Endothelial cell of umbilical vein (primary cell): Measurements from ENCODE around the gene SERPINF2. TPM values are rescaled to one million over a fixed set of nuclear protein-coding genes. Genes with fewer than 3 reads are reported as not detected.

ENCODE experiments used
- BruUV-seq: library from RNA; stranded (reverse); fragments of 400-500 nt; replicated peaks from 2 replicates; lab custom pipeline; 2021; lab: Mats Ljungman, UMichigan
- CTCF ChIA-PET: fragments of 300-600, 350-600 bp; sonication (Branson Sonifier 250); formaldehyde crosslinking; loops from one replicate; lab custom pipeline; 2021; ENCODE audit warnings: antibody characterized with exemption, inconsistent platforms; lab: Charles Lee
- POLR2A ChIA-PET: fragments of 300-600, 350-600 bp; sonication (Branson Sonifier 250); formaldehyde crosslinking; loops from one replicate; lab custom pipeline; 2021; ENCODE audit warnings: antibody characterized with exemption, inconsistent platforms; lab: Charles Lee
- DNase-seq: peaks from one replicate; pipeline ENCODE4 v3.0.0-alpha.2; 2011; ENCODE audit warnings: low read depth, low spot score
- FAIRE-seq: peaks from 2 replicates; lab custom pipeline; 2011; peaks lifted over from hg19 to GRCh38; lab: Jason Lieb, UNC
- H2AFZ ChIP-seq: 2 replicates; pipeline ENCODE4 v1.6.0; 2012; ENCODE audit warnings: low read depth, low read length, control low read depth, inconsistent platforms
- H3K27ac ChIP-seq: 2 replicates; pipeline ENCODE4 v1.5.1; 2011; ENCODE audit warnings: low read depth, mild to moderate bottlenecking, control low read depth, low read length, moderate library complexity; ENCODE audit not compliant: insufficient read depth
- H3K27me3 ChIP-seq, 2 experiments: 2 replicates each; pipeline versions ENCODE4 v1.6.0 to v1.6.1; 2011; ENCODE audit warnings: low read length in 2 of 2, mixed read lengths in 1 of 2; ENCODE audit not compliant: control insufficient read depth in 2 of 2, insufficient read depth in 2 of 2
- H3K36me3 ChIP-seq, 2 experiments: 2 replicates in 1 of 2; 3 replicates in 1 of 2; pipeline ENCODE4 v1.5.1; 2011; ENCODE audit warnings: low read length in 2 of 2, mild to moderate bottlenecking in 1 of 2, moderate library complexity in 1 of 2; ENCODE audit not compliant: control insufficient read depth in 2 of 2, insufficient read depth in 2 of 2; ENCODE audit errors: extremely low read depth in 1 of 2
- H3K4me1 ChIP-seq: 3 replicates; pipeline ENCODE4 v1.5.1; 2011; ENCODE audit warnings: mild to moderate bottlenecking, low read length; ENCODE audit not compliant: control insufficient read depth, insufficient read depth; ENCODE audit errors: extremely low read depth
- H3K4me2 ChIP-seq: 2 replicates; pipeline ENCODE4 v1.6.1; 2011; ENCODE audit warnings: low read length, control low read depth, mixed read lengths; ENCODE audit not compliant: insufficient read depth
- H3K4me3 ChIP-seq, 3 experiments: fragments of 200-600 bp in 1 of 3; sonication (generic), shearing (Covaris generic) in 1 of 3; replicated peaks in 1 of 3; 2 replicates each; pipeline ENCODE4 v1.5.1; 2011 to 2016; ENCODE audit warnings: control low read depth in 3 of 3, low read length in 3 of 3, mild to moderate bottlenecking in 2 of 3, inconsistent platforms in 1 of 3, low read depth in 1 of 3, moderate library complexity in 1 of 3; ENCODE audit not compliant: insufficient read depth in 1 of 3
- H3K79me2 ChIP-seq: 2 replicates; pipeline ENCODE4 v1.6.0; 2012; ENCODE audit warnings: low read length, inconsistent platforms; ENCODE audit not compliant: control insufficient read depth, insufficient read depth
- H3K9ac ChIP-seq: replicated peaks from 2 replicates; pipeline ENCODE3; 2011; ENCODE audit warnings: low read length, control low read depth; ENCODE audit not compliant: insufficient read depth; ENCODE audit errors: extremely low read depth
- H3K9me1 ChIP-seq: replicated peaks from 3 replicates; pipeline ENCODE4 v1.6.0; 2011; ENCODE audit warnings: mild to moderate bottlenecking, low read length; ENCODE audit not compliant: control insufficient read depth, insufficient read depth; ENCODE audit errors: extremely low read depth
- H3K9me3 ChIP-seq: replicated peaks from 2 replicates; pipeline ENCODE4 v1.5.1; 2012; ENCODE audit warnings: low read length, inconsistent platforms; ENCODE audit not compliant: control insufficient read depth, insufficient read depth
- H4K20me1 ChIP-seq: replicated peaks from 2 replicates; pipeline ENCODE3; 2011; ENCODE audit warnings: mild to moderate bottlenecking, low read length; ENCODE audit not compliant: control insufficient read depth, insufficient read depth; ENCODE audit errors: extremely low read depth
- FOS ChIP-seq: IDR thresholded peaks from 2 replicates; pipeline ENCODE4 v1.6.1; 2011; ENCODE audit warnings: mild to moderate bottlenecking, low read length, moderate library complexity, borderline replicate concordance; ENCODE audit not compliant: insufficient read depth
- GATA2 ChIP-seq: IDR thresholded peaks from 2 replicates; pipeline ENCODE4 v1.7.0; 2011; ENCODE audit warnings: low read depth, mild to moderate bottlenecking, moderate library complexity, mixed read lengths, low read length; ENCODE audit not compliant: insufficient read length, insufficient read depth
- POLR2A ChIP-seq: IDR thresholded peaks from 2 replicates; pipeline ENCODE4 v1.6.1; 2012; ENCODE audit warnings: low read depth, mild to moderate bottlenecking, control low read depth, low read length
- POLR2AphosphoS5 ChIP-seq: IDR thresholded peaks from 2 replicates; pipeline ENCODE4 v1.6.1; 2012; ENCODE audit warnings: low read depth, mild to moderate bottlenecking, control low read depth, low read length, moderate library complexity; ENCODE audit not compliant: insufficient read depth
- dilution Hi-C: fragments of 300-500 bp; cut with MboI; formaldehyde crosslinking; loops from one replicate; pipeline ENCODE4 v1.15.0; 2019; ENCODE audit warnings: low sequenced_read_pairs; ENCODE audit not compliant: extremely low pct_ligation_motif_present
- intact Hi-C: fragments of 100-400 bp; cut with micrococcal nuclease; formaldehyde crosslinking; loops from one replicate; pipeline ENCODE4 v1.10.0; 2022
- polyA plus RNA-seq, 4 experiments: library from polyadenylated mRNA; depleted of rRNA in 3 of 4; stranded (reverse) in 3 of 4; unstranded in 1 of 4; fragments of >200 nt; gene quantifications; 2 replicates each; pipeline versions ENCODE4 v1.2.1 to v1.2.3, GENCODE V29; 2011 to 2012; ENCODE audit warnings: missing spikeins in 1 of 4
- total RNA-seq: library from RNA; stranded (reverse); gene quantifications from 2 replicates; pipeline ENCODE4 v1.2.3, GENCODE V29; 2021

The SERPINF2 gene
- total and polyA plus RNA-seq, 2 donors (not counting 3 experiments of a cell fraction or from before 2014, with no cell fraction given): 0.03 TPM; not detected in 1

GRCh38 chr17:1733759-1734158 is 8.9 kb upstream of the SERPINF2 start:
- Histone ChIP-seq H3K4me1 (no peaks in the 10 kb centered on the region), H2AFZ (no peak overlapping the region), H3K9me3 (no peaks in the 10 kb centered on the region), H3K9me1 (no peaks in the 10 kb centered on the region), H3K9ac (no peak overlapping the region), H3K27me3 (no peaks in the 10 kb centered on the region), H3K4me3 (no peak overlapping the region), H3K79me2 (no peaks in the 10 kb centered on the region), H4K20me1 (no peaks in the 10 kb centered on the region), H3K36me3 (peaks cover 0 to 6% of the 10 kb centered on the region in 2 experiments), H3K4me2 (no peak overlapping the region), H3K27ac (no peak overlapping the region)
- dilution Hi-C loops (no loop called here), intact Hi-C loops (no loop called here)
- BruUV-seq: no TSS peak
- ChIA-PET CTCF (no interaction called here), POLR2A (no interaction called here)
- no peak for FAIRE-seq
- no peak for DNase-seq
- TF ChIP-seq GATA2 (no peak), POLR2AphosphoS5 (no peak), FOS (no peak)

DNA sequence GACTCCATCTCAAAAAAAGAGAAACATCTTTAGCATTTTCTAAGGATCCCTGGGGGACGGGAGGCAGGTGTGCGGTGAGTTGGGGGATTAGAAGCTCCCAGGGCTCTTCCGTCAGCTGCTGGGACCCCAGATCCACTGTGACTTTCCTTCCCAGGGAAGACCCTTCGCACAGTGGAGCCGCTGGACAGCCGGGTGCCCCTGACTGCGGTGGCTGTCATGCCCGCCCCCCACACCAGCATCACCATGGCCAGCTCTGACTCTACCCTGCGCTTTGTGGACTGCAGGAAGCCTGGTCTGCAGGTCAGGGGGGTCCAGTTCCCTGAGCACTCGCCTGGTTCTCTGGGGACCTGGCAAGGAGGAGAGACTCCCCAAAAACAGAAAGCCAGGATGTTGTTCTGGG is 7.3 kb upstream of the SERPINF2 start:
- no peaks in the 10 kb centered on the region for H3K9me1 ChIP-seq
- no peak overlapping the region for H3K9ac ChIP-seq
- H3K4me1 ChIP-seq: no peaks in the 10 kb centered on the region
- peaks cover 0 to 6% of the 10 kb centered on the region in 2 experiments for H3K36me3 ChIP-seq
- no peak overlapping the region for H3K4me3 ChIP-seq
- no peak overlapping the region for H3K27ac ChIP-seq
- FAIRE-seq (no peak), DNase-seq (no peak)
- no TSS peak for BruUV-seq
- TF ChIP-seq POLR2A: no peak
- ChIA-PET CTCF (no interaction called here), POLR2A (no interaction called here)
- no peak overlapping the region for H3K4me2 ChIP-seq
- no peaks in the 10 kb centered on the region for H3K79me2 ChIP-seq
- H3K9me3 ChIP-seq: no peaks in the 10 kb centered on the region
- no peaks in the 10 kb centered on the region for H3K27me3 ChIP-seq
- no peak overlapping the region for H2AFZ ChIP-seq
- H4K20me1 ChIP-seq: no peaks in the 10 kb centered on the region
- intact Hi-C loops: no loop called here
- dilution Hi-C loops: no loop called here
